Activated T-cell treated with anti-CD3 and anti-CD28 coated beads for 1 hour (primary cell): ENCODE data around the gene TRMT10A.
"Not testable (repeated sequence)": the region's sequence is repeated elsewhere in the genome, so short reads cannot be mapped to it uniquely, and the experiment has no call there.

Experiments
- DNase-seq: peaks from one replicate; pipeline ENCODE4 v3.0.0-alpha.2; 2020; ENCODE audit warnings: low read depth

The TRMT10A gene

GRCh38 chr4:99540277-99540939, 23.4 kb downstream of the TRMT10A start:
- no peak for DNase-seq

GRCh38 chr4:99537674-99538073, 26.2 kb downstream of the TRMT10A start:
- DNase-seq, result no peak

GRCh38 chr4:99536848-99537247, 27.0 kb downstream of the TRMT10A start:
- no peak for DNase-seq

- no peak for DNase-seq
Observed at GRCh38 chr4:99536271-99536670, 27.6 kb downstream of the TRMT10A start.

- DNase-seq, result not testable (repeated sequence)
Observed at GRCh38 chr4:99534699-99535098, 29.1 kb downstream of the TRMT10A start.

- no peak for DNase-seq
Observed at GRCh38 chr4:99529956-99530355, 33.9 kb downstream of the TRMT10A start.

GRCh38 chr4:99529228-99529627, 34.6 kb downstream of the TRMT10A start:
- no peak for DNase-seq

- no peak for DNase-seq
Observed at GRCh38 chr4:99518601-99519295, 45.1 kb downstream of the TRMT10A start.

GRCh38 chr4:99510721-99511120, 53.1 kb downstream of the TRMT10A start, which contains the start of gene C4orf17:
Gene C4orf17 (plus strand): TSS chr4:99511021. CDS start chr4:99513082, 2,061 bp downstream.
- DNase-seq, result no peak

- no peak for DNase-seq
Observed at GRCh38 chr4:99507762-99508161, 56.1 kb downstream of the TRMT10A start.

- no peak for DNase-seq
Observed at GRCh38 chr4:99507349-99507748, 56.5 kb downstream of the TRMT10A start.

GRCh38 chr4:99506781-99507180, 57.1 kb downstream of the TRMT10A start:
- DNase-seq, result no peak

GRCh38 chr4:99504804-99505502, 58.9 kb downstream of the TRMT10A start:
- no peak for DNase-seq
